ENCODE measurements around the gene SKAP1.

SKAP1 gene

GRCh38 chr17:48149787-48150463 lies 280.1 kb downstream of the SKAP1 start:
- H3K27ac ChIP-seq (ENCODE audit: insufficient read depth in 1 of 2, low read depth in 1 of 2, low read length in 2 of 2, poor library complexity in 1 of 2, severe bottlenecking in 2 of 2): no peak overlapping the region
- H3K27me3 ChIP-seq (replicated peaks in 2 of 5; ENCODE audit: control insufficient read depth in 4 of 5, insufficient read depth in 5 of 5, low read length in 4 of 5): no peaks in the 10 kb centered on the region
- no peaks in the 10 kb centered on the region for H3K9me3 ChIP-seq (ENCODE audit: control extremely low read depth in 1 of 5, control insufficient read depth in 4 of 5, insufficient read depth in 2 of 5, low read depth in 1 of 5, low read length in 4 of 5)
- H3K36me3 ChIP-seq (ENCODE audit: control insufficient read depth in 4 of 4, insufficient read depth in 4 of 4, low read length in 3 of 4): peaks cover 0 to 2% (median 0%) of the 10 kb centered on the region in 4 experiments
- CTCF ChIA-PET: interaction anchor here (0.8 kb wide), 1 partner anchor 123 kb away, joined by 3 read pairs; no protein-coding TSS in a partner anchor
- H3K4me1 ChIP-seq (ENCODE audit: control extremely low read depth in 1 of 4, control insufficient read depth in 4 of 4, insufficient read depth in 4 of 4, low read length in 3 of 4): peaks cover 7 to 28% (median 8%) of the 10 kb centered on the region in 4 experiments
- no CpG with 5 or more reads among the region's 4 CpGs for WGBS (ENCODE audit: insufficient coverage)
- no peak overlapping the region for H3K4me3 ChIP-seq (ENCODE audit: control insufficient read depth in 1 of 7, extremely low read depth in 1 of 7, insufficient read depth in 4 of 7, low read depth in 2 of 7, low read length in 6 of 7)
- POLR2A ChIA-PET: no interaction called here
- no peak for DNase-seq

GRCh38 chr17:48148854-48149786 lies 280.9 kb downstream of the SKAP1 start:
- ChIA-PET POLR2A (interaction anchor here (1.0 kb wide), 1 partner anchor 431 kb away, joined by 3 read pairs; no protein-coding TSS in a partner anchor), CTCF (interaction anchor here (0.8 to 1.8 kb wide), 5 partner anchors 14 to 122 kb away, joined by 3 to 4 read pairs (median 3); no protein-coding TSS in a partner anchor)
- H3K36me3 ChIP-seq (ENCODE audit: control insufficient read depth in 4 of 4, insufficient read depth in 4 of 4, low read length in 3 of 4): peaks cover 0 to 2% (median 0%) of the 10 kb centered on the region in 4 experiments
- 97% methylated on average over 11 of the region's 16 CpGs for WGBS (ENCODE audit: insufficient coverage)
- H3K4me3 ChIP-seq (ENCODE audit: control insufficient read depth in 1 of 7, extremely low read depth in 1 of 7, insufficient read depth in 4 of 7, low read depth in 2 of 7, low read length in 6 of 7): no peak overlapping the region
- no peaks in the 10 kb centered on the region for H3K9me3 ChIP-seq (ENCODE audit: control extremely low read depth in 1 of 5, control insufficient read depth in 4 of 5, insufficient read depth in 2 of 5, low read depth in 1 of 5, low read length in 4 of 5)
- H3K27ac ChIP-seq (ENCODE audit: insufficient read depth in 1 of 2, low read depth in 1 of 2, low read length in 2 of 2, poor library complexity in 1 of 2, severe bottlenecking in 2 of 2): no peak overlapping the region
- H3K4me1 ChIP-seq (ENCODE audit: control extremely low read depth in 1 of 4, control insufficient read depth in 4 of 4, insufficient read depth in 4 of 4, low read length in 3 of 4): peaks cover 7 to 25% (median 8%) of the 10 kb centered on the region in 4 experiments
- peak in 2 of 3 donors; percentile 17 to 18 for DNase-seq
- no peaks in the 10 kb centered on the region for H3K27me3 ChIP-seq (replicated peaks in 2 of 5; ENCODE audit: control insufficient read depth in 4 of 5, insufficient read depth in 5 of 5, low read length in 4 of 5)

- WGBS (ENCODE audit: insufficient coverage): 69% methylated on average over 8 of the region's 14 CpGs
- peaks cover 0 to 2% (median 0%) of the 10 kb centered on the region in 4 experiments for H3K36me3 ChIP-seq (ENCODE audit: control insufficient read depth in 4 of 4, insufficient read depth in 4 of 4, low read length in 3 of 4)
- ChIA-PET POLR2A (interaction anchor here (1.0 kb wide), 1 partner anchor 432 kb away, joined by 3 read pairs; no protein-coding TSS in a partner anchor), CTCF (interaction anchor here (1.0 to 1.8 kb wide), 4 partner anchors 13 to 74 kb away, joined by 3 to 4 read pairs (median 3); no protein-coding TSS in a partner anchor)
- no peaks in the 10 kb centered on the region for H3K9me3 ChIP-seq (ENCODE audit: control extremely low read depth in 1 of 5, control insufficient read depth in 4 of 5, insufficient read depth in 2 of 5, low read depth in 1 of 5, low read length in 4 of 5)
- peak overlapping the region in 2 of 7 experiments; percentile 20 to 45 for H3K4me3 ChIP-seq (ENCODE audit: control insufficient read depth in 1 of 7, extremely low read depth in 1 of 7, insufficient read depth in 4 of 7, low read depth in 2 of 7, low read length in 6 of 7)
- H3K4me1 ChIP-seq (ENCODE audit: control extremely low read depth in 1 of 4, control insufficient read depth in 4 of 4, insufficient read depth in 4 of 4, low read length in 3 of 4): peaks cover under 1 to 17% (median 2%) of the 10 kb centered on the region in 4 experiments
- peak; percentile 53 to 81 (median 79) for DNase-seq
- no peaks in the 10 kb centered on the region for H3K27me3 ChIP-seq (replicated peaks in 2 of 5; ENCODE audit: control insufficient read depth in 4 of 5, insufficient read depth in 5 of 5, low read length in 4 of 5)
- H3K27ac ChIP-seq (ENCODE audit: insufficient read depth in 1 of 2, low read depth in 1 of 2, low read length in 2 of 2, poor library complexity in 1 of 2, severe bottlenecking in 2 of 2): no peak overlapping the region
Measured at GRCh38 chr17:48148029-48148770, 281.8 kb downstream of the SKAP1 start.

GRCh38 chr17:48144976-48145798 lies 284.8 kb downstream of the SKAP1 start:
- no peak overlapping the region for H3K27ac ChIP-seq (ENCODE audit: insufficient read depth in 1 of 2, low read depth in 1 of 2, low read length in 2 of 2, poor library complexity in 1 of 2, severe bottlenecking in 2 of 2)
- H3K4me3 ChIP-seq (ENCODE audit: control insufficient read depth in 1 of 7, extremely low read depth in 1 of 7, insufficient read depth in 4 of 7, low read depth in 2 of 7, low read length in 6 of 7): no peak overlapping the region
- H3K36me3 ChIP-seq (ENCODE audit: control insufficient read depth in 4 of 4, insufficient read depth in 4 of 4, low read length in 3 of 4): no peaks in the 10 kb centered on the region
- peaks cover 5 to 19% (median 5%) of the 10 kb centered on the region in 4 experiments for H3K4me1 ChIP-seq (ENCODE audit: control extremely low read depth in 1 of 4, control insufficient read depth in 4 of 4, insufficient read depth in 4 of 4, low read length in 3 of 4)
- no peaks in the 10 kb centered on the region for H3K9me3 ChIP-seq (ENCODE audit: control extremely low read depth in 1 of 5, control insufficient read depth in 4 of 5, insufficient read depth in 2 of 5, low read depth in 1 of 5, low read length in 4 of 5)
- H3K27me3 ChIP-seq (replicated peaks in 2 of 5; ENCODE audit: control insufficient read depth in 4 of 5, insufficient read depth in 5 of 5, low read length in 4 of 5): no peaks in the 10 kb centered on the region
- CTCF ChIA-PET: no interaction called here
- 100% methylated on average over 1 of the region's 3 CpGs for WGBS (ENCODE audit: insufficient coverage)
- POLR2A ChIA-PET: no interaction called here
- DNase-seq: no peak

GRCh38 chr17:48144231-48144630 lies 285.8 kb downstream of the SKAP1 start:
- Histone ChIP-seq H3K4me1 (ENCODE audit: control extremely low read depth in 1 of 4, control insufficient read depth in 4 of 4, insufficient read depth in 4 of 4, low read length in 3 of 4) (peaks cover 10 to 28% (median 14%) of the 10 kb centered on the region in 4 experiments), H3K27me3 (replicated peaks in 2 of 5; ENCODE audit: control insufficient read depth in 4 of 5, insufficient read depth in 5 of 5, low read length in 4 of 5) (no peaks in the 10 kb centered on the region), H3K9me3 (ENCODE audit: control extremely low read depth in 1 of 5, control insufficient read depth in 4 of 5, insufficient read depth in 2 of 5, low read depth in 1 of 5, low read length in 4 of 5) (no peaks in the 10 kb centered on the region), H3K4me3 (ENCODE audit: control insufficient read depth in 1 of 7, extremely low read depth in 1 of 7, insufficient read depth in 4 of 7, low read depth in 2 of 7, low read length in 6 of 7) (no peak overlapping the region), H3K36me3 (ENCODE audit: control insufficient read depth in 4 of 4, insufficient read depth in 4 of 4, low read length in 3 of 4) (no peaks in the 10 kb centered on the region), H3K27ac (ENCODE audit: insufficient read depth in 1 of 2, low read depth in 1 of 2, low read length in 2 of 2, poor library complexity in 1 of 2, severe bottlenecking in 2 of 2) (no peak overlapping the region)
- POLR2A ChIA-PET: no interaction called here
- CTCF ChIA-PET: no interaction called here
- DNase-seq: no peak
- 100% methylated on average over 3 of the region's 8 CpGs for WGBS (ENCODE audit: insufficient coverage)

- Histone ChIP-seq H3K9me3 (ENCODE audit: control extremely low read depth in 1 of 5, control insufficient read depth in 4 of 5, insufficient read depth in 2 of 5, low read depth in 1 of 5, low read length in 4 of 5) (no peaks in the 10 kb centered on the region), H3K36me3 (ENCODE audit: control insufficient read depth in 4 of 4, insufficient read depth in 4 of 4, low read length in 3 of 4) (no peaks in the 10 kb centered on the region), H3K27me3 (replicated peaks in 2 of 5; ENCODE audit: control insufficient read depth in 4 of 5, insufficient read depth in 5 of 5, low read length in 4 of 5) (no peaks in the 10 kb centered on the region), H3K27ac (ENCODE audit: insufficient read depth in 1 of 2, low read depth in 1 of 2, low read length in 2 of 2, poor library complexity in 1 of 2, severe bottlenecking in 2 of 2) (no peak overlapping the region), H3K4me3 (ENCODE audit: control insufficient read depth in 1 of 7, extremely low read depth in 1 of 7, insufficient read depth in 4 of 7, low read depth in 2 of 7, low read length in 6 of 7) (no peak overlapping the region), H3K4me1 (ENCODE audit: control extremely low read depth in 1 of 4, control insufficient read depth in 4 of 4, insufficient read depth in 4 of 4, low read length in 3 of 4) (peaks cover 10 to 25% (median 14%) of the 10 kb centered on the region in 4 experiments)
- WGBS (ENCODE audit: insufficient coverage): 91% methylated on average over 6 of the region's 6 CpGs
- ChIA-PET POLR2A (interaction anchor here (0.6 kb wide), 1 partner anchor 226 kb away, joined by 5 read pairs; no protein-coding TSS in a partner anchor), CTCF (interaction anchor here (0.8 kb wide), 1 partner anchor 11 kb away, joined by 3 read pairs; no protein-coding TSS in a partner anchor)
- no peak for DNase-seq
Measured at GRCh38 chr17:48143629-48144028, 286.4 kb downstream of the SKAP1 start.
